RPMI8226 (cell line): ENCODE measurements around the gene KSR2.

ENCODE experiments used
- DNase-seq: peaks from one replicate; pipeline ENCODE4 v3.0.0-alpha.2; 2015

KSR2 gene

DNA sequence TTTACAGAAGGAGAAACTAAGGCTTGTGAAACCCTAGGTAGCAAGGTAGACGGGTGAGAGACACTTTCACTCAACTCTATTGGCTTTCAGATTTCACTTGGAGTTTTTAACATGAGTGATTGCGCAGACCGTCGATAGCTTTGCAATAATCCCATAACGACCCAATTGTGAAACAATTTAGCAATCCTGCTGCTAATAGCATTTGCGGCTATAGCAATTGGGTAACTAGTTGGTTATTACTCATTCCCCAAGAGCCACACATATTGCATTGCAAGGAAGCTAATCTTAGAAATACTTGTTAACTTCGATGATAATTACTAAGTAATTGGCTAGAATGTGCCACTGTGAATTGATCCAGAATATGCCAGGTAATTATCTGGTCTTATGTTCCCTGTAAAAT, 447.4 kb downstream of the KSR2 start:
- DNase-seq: no peak

GRCh38 chr12:117518594-117519270, 450.1 kb downstream of the KSR2 start:
- DNase-seq: peak; percentile 4

DNA sequence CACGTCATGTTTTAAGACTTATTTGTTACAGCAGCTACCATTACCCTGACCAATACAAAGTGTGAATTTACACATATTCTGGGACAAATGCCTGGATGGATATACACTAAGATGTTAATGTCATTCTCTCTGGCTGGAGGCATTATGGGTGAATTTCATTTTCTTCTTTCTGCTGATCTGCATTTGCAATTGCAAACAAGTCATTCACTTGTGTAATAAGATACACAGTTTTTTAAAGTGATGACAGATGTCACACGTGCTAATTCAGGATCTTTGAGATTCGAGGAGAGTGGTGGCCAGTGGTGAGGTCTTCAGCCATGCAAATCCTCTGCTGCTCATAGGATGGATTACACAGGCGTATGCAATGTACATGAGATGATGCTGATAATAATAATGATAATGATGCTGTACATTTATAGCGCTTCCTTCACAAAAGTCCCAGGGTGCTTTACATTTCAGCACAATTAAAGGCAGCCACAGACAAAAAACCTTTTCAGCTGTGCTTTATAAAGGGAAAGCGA, 451.5 kb downstream of the KSR2 start:
- no peak for DNase-seq

GRCh38 chr12:117516034-117516433, 452.8 kb downstream of the KSR2 start:
- DNase-seq: no peak

GRCh38 chr12:117514016-117514415, 454.8 kb downstream of the KSR2 start:
- DNase-seq: no peak

GRCh38 chr12:117513353-117513752, 455.4 kb downstream of the KSR2 start:
- DNase-seq: no peak

- no peak for DNase-seq
These were observed 460.3 kb downstream of the KSR2 start for GRCh38 chr12:117508468-117508867.

GRCh38 chr12:117507548-117507947, 461.2 kb downstream of the KSR2 start:
- no peak for DNase-seq

- DNase-seq: no peak
These were observed 462.5 kb downstream of the KSR2 start for GRCh38 chr12:117506333-117506732.

DNA sequence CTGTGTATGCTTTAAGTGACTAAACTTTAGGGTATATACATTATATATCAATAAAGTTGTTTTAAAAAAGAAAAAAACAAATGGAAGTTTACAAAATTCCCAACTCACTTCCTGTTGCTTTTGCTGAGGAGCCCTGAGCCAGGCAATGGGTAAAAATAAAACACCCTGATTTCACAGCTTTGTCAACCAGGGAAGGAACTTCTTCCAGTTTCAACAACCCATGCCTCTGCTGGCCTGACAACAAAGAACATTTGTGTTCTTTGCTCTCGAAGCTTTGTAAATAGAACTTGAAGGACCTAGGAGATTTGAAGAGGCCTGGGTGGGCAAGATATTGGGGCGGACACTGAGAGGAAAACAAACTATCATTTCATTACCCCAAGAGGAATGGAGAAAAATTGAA, 466.2 kb downstream of the KSR2 start:
- no peak for DNase-seq

DNA sequence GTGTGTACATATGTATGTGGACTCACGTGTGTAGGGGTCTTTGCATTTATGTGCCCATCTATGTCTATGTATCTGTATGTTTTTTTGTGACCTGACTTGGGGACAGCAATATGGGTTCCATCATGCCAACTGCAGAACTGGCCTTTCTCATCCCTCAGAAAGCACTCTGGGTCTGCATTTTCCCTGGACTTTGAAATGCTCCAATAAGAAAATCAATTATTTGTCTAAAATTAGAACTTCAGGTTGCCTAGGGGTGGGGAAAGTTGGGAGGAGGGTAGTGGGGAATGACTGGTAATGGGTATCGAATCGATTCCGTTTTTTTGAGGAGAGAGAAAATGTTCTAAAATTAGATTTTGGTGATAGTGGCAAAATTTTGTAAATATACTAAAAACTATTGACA, 466.6 kb downstream of the KSR2 start:
- DNase-seq: no peak

DNA sequence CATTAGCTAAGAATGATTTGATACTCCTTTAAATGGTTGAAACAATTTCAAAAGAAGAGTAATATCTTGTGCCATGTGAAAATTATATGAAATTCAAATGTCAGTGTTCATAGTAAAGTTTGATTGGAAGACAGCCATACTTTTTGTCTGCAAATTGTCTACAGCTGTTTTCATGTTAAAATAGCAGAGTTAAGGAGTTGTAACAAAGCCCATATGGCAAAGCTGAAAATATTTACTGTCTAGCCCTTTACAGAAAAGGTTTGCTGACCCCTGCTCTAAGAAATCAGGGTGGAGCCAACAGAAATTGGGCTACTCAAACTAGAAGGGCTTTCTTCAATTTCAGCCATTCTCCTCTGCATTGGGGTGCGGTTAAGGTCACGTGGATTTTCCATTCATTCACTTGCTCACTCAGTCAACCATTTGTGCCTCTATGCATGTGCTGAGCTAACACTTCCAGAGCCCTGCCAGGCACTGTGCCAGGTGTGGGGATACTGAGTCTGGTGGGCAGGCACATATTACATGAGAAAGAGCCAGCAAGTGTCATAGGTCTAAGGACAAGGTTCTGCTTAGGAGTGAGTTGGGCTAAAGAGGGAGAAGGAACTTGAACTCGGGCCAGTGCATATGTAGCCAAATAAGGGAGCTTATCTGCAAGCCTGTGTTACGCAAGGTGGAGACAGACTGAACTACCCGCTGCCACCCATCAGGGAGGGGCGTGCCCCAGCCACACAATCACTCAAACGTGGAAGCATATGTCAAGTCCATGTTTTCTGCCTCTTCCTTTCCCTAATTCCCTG, 467.5 kb downstream of the KSR2 start:
- no peak for DNase-seq

- DNase-seq: no peak
These were observed 468.9 kb downstream of the KSR2 start for GRCh38 chr12:117499759-117500485.

DNA sequence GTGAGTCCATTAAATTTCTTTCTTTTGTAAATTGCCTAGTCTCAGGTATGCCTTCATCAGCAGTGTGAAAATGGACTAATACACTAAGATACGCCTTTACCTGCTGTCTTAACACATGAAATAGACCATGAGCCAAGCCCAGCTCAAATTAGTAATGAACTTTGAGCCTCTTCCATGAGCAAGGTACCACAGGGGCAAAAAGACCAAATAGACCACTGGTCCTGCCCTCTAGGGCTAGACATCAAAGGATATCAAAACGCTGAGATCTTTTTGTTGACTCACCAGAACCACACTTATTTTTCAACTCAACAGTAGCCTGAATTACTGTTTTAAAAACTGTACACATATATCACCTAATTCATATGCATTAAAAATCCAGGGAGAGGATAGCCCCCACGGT, 469.9 kb downstream of the KSR2 start:
- no peak for DNase-seq

- no peak for DNase-seq
These were observed 470.5 kb downstream of the KSR2 start for GRCh38 chr12:117498256-117498655.

GRCh38 chr12:117497407-117497806, 471.4 kb downstream of the KSR2 start:
- no peak for DNase-seq

DNA sequence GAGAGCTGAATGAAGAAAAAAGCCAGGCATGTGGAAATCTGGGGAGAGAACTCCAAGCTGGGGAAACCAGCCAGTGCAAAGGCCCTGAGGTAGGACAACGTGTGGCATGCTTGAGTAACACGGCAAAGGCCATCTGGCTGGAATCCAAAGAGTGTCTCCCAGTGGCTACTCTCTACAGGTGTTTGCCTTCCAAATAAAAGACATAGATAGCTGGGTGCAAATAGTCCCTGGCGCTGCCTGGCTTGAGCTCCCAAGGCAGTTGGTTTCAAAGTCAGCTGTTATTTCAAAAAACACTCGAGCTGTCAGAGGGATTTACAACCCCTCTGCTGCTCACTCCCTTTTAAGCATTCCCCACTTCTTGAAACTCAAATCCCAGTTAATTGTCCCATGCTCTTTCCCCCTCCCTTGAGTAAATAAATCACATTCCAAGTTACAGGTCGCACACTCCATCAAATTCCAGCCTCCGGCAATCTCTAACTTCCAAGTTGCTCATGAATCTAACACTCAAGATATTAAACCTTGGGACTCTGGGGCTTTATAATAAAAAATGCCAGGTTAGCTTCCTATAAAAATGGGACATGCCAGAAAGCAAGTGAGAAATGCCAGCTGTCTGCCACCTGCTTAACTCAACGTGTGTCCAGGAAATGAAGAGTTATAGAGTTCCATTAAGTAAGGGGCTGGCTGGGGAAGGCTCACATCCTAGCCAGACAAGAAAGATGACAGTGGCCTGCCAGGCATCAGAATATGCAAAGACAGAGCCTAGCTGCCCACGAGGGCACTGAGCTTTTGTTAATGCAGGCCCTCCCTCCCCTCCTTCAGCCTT, 473.7 kb downstream of the KSR2 start:
- DNase-seq: no peak

- no peak for DNase-seq
These were observed 477.1 kb downstream of the KSR2 start for GRCh38 chr12:117491711-117492110.

- no peak for DNase-seq
These were observed 478.7 kb downstream of the KSR2 start for GRCh38 chr12:117490130-117490529.

- no peak for DNase-seq
These were observed 479.1 kb downstream of the KSR2 start for GRCh38 chr12:117489671-117490070.

GRCh38 chr12:117486840-117487659, 481.7 kb downstream of the KSR2 start:
- DNase-seq: no peak
